Tibial nerve (tissue), 4 donors: ENCODE measurements around the gene PNPLA7. TPM values are rescaled to one million over a fixed set of nuclear protein-coding genes. Genes with fewer than 3 reads are reported as not detected.
"Not testable (repeated sequence)": the region's sequence is repeated elsewhere in the genome, so short reads cannot be mapped to it uniquely, and the experiment has no call there.

Source experiments
- DNase-seq, 2 donors: peaks; one replicate each; pipeline ENCODE4 v3.0.0-alpha.2; 2019; ENCODE audit warnings: low spot score in 2 of 2
- H3K27ac ChIP-seq, 4 donors: fragments of 200-600 bp; sonication (generic) in 3 of 4; one replicate each; pipeline ENCODE4 v1.5.1; 2017 to 2019; ENCODE audit warnings: mild to moderate bottlenecking in 1 of 4
- H3K27me3 ChIP-seq, 2 donors: fragments of 200-600 bp; sonication (generic) in 1 of 2; one replicate each; pipeline versions ENCODE4 v1.5.1 to v1.6.0; 2017 to 2019
- H3K36me3 ChIP-seq, 3 donors: fragments of 200-600 bp; sonication (generic); one replicate each; pipeline ENCODE4 v1.5.1; 2018 to 2019
- H3K4me1 ChIP-seq, 4 donors: fragments of 200-600 bp; sonication (generic) in 3 of 4; one replicate each; pipeline ENCODE4 v1.5.1; 2017 to 2019
- H3K4me3 ChIP-seq, 4 donors: fragments of 200-600 bp; sonication (generic) in 3 of 4; one replicate each; pipeline ENCODE4 v1.5.1; 2017 to 2019; ENCODE audit warnings: mild to moderate bottlenecking in 1 of 4, moderate library complexity in 1 of 4
- H3K9me3 ChIP-seq, 4 donors: fragments of 200-600 bp; sonication (generic) in 3 of 4; one replicate each; pipeline ENCODE4 v1.5.1; 2017 to 2019
- CTCF ChIP-seq, 5 experiments: fragments of 200-600 bp in 3 of 5; fragments of 450-650 bp in 2 of 5; sonication (generic) in 3 of 5; IDR thresholded peaks; one replicate each; pipeline ENCODE4 v1.5.1; 2016 to 2019; ENCODE audit warnings: antibody characterized with exemption in 5 of 5, mild to moderate bottlenecking in 3 of 5, moderate library complexity in 2 of 5
- EP300 ChIP-seq, 2 donors: sonication (generic); formaldehyde crosslinking; IDR thresholded peaks; one replicate each; pipeline ENCODE4 v1.6.1; 2017; ENCODE audit warnings: antibody characterized with exemption in 2 of 2, mild to moderate bottlenecking in 1 of 2
- POLR2A ChIP-seq, 2 donors: fragments of 450-650 bp; IDR thresholded peaks; one replicate each; pipeline ENCODE4 v1.6.1; 2017; ENCODE audit warnings: antibody characterized with exemption in 2 of 2, mild to moderate bottlenecking in 2 of 2, moderate library complexity in 2 of 2
- WGBS, 2 donors: methylation state at CpG; one replicate each; pipeline ENCODE4 v1.1.5; 2018; 5-methylcytosine and 5-hydroxymethylcytosine counted together
- total RNA-seq, 4 donors: library from RNA; depleted of rRNA; stranded (reverse); fragments of >200 nt; gene quantifications; one replicate each; pipeline ENCODE4 v1.1.0, GENCODE V29; 2016

Gene PNPLA7
- total RNA-seq, 4 donors from 2014 or later, result 12.0 to 25.2 (median 18.7) TPM

GRCh38 chr9:137540536-137540935, 9.7 kb downstream of the PNPLA7 start:
- 82 to 86% methylated on average over 15 to 18 of the region's 18 CpGs for WGBS, 2 donors
- DNase-seq, result no peak
- no peak overlapping the region for H3K27ac ChIP-seq
- H3K9me3 ChIP-seq, result no peaks in the 10 kb centered on the region
- H3K4me1 ChIP-seq, result peaks cover 0 to 18% (median 0%) of the 10 kb centered on the region in 4 donors
- H3K4me3 ChIP-seq, result no peak overlapping the region
- H3K27me3 ChIP-seq, result no peaks in the 10 kb centered on the region
- TF ChIP-seq CTCF (IDR thresholded peaks at IDR 0.05), result no peak
- no peak for TF ChIP-seq POLR2A (IDR thresholded peaks at IDR 0.05)
- peaks cover 0 to 74% (median 0%) of the 10 kb centered on the region in 3 donors for H3K36me3 ChIP-seq

DNA sequence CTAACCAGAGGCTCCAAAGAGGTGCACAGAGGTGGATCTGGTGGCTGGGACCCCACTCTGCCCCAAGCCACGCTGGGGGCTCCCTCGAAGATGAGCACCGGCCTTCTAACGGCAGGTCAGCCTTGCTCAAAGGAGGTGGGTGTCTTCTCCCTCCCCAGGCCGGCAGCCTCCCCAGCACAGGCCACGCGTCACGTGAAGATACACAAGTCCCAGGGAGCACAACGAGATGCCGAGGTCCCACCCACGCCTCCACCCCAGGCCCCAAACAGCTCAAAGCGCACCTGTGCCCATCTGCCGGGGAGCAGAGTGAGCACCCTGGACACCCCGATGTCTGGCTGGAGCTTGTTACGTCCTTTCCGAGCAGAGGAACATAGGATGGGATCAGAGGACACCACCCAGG, 12.1 kb downstream of the PNPLA7 start:
- no peak for DNase-seq
- H3K27ac ChIP-seq, result no peak overlapping the region
- no peak overlapping the region for H3K4me3 ChIP-seq
- peaks cover 0 to 11% (median 4%) of the 10 kb centered on the region in 4 donors for H3K4me1 ChIP-seq
- WGBS, 2 donors, result 91 to 95% methylated on average over 15 of the region's 16 CpGs
- TF ChIP-seq EP300 (IDR thresholded peaks at IDR 0.05) (no peak), CTCF (IDR thresholded peaks at IDR 0.05) (no peak), POLR2A (IDR thresholded peaks at IDR 0.05) (no peak)
- H3K36me3 ChIP-seq, result peaks cover 0 to 66% (median 0%) of the 10 kb centered on the region in 3 donors
- no peaks in the 10 kb centered on the region for H3K27me3 ChIP-seq
- H3K9me3 ChIP-seq, result no peaks in the 10 kb centered on the region

DNA sequence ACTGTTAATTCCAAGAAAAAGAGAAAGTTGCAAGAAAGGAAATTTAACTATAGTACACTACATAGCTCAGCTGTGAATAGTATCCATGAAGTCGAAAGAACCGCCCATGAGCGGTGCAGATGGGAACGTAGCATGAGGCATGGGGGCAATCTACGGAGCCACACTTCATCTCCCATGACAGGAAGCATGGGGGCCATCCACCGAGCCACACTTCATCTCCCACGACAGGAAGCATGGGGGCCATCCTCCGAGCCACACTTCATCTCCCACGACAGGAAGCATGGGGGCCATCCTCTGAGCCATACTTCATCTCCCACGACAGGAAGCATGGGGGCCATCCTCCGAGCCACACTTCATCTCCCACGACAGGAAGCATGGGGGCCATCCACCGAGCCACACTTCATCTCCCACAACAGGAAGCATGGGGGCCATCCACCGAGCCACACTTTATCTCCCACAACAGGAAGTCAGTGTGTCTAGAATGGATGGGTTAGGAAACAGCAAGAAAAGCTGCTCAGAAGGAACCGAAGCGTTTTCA, 13.5 kb downstream of the PNPLA7 start:
- H3K4me1 ChIP-seq, result peaks cover 0 to 11% (median 4%) of the 10 kb centered on the region in 4 donors
- not testable (repeated sequence) for H3K9me3 ChIP-seq, H3K27me3 ChIP-seq, DNase-seq, H3K27ac ChIP-seq, H3K4me3 ChIP-seq
- peaks cover 0 to 54% (median 0%) of the 10 kb centered on the region in 3 donors for H3K36me3 ChIP-seq
- 74% methylated on average over 16 of the region's 16 CpGs for WGBS, 2 donors

DNA sequence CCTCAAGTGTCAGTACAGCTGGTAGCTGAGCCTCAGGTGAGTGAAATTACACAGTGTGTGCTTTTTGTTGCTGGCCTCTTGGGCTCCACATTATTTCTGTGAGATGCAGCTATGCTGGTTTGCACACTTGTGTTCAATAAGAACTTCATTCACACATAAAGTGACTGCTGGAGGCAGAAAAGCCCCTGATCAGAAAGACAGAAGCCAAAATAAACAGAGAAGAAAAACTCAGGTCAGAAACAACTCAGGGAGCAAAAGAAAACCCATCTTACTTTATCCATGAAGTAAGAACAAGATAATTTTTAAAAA, 15.1 kb downstream of the PNPLA7 start:
- Histone ChIP-seq H3K27me3 (no peaks in the 10 kb centered on the region), H3K36me3 (peaks cover 0 to 38% (median 0%) of the 10 kb centered on the region in 3 donors), H3K27ac (no peak overlapping the region), H3K4me3 (no peak overlapping the region), H3K4me1 (peaks cover 0 to 11% (median 4%) of the 10 kb centered on the region in 4 donors), H3K9me3 (no peaks in the 10 kb centered on the region)
- no peak for DNase-seq
- TF ChIP-seq POLR2A (IDR thresholded peaks at IDR 0.05), result no peak
- no peak for TF ChIP-seq EP300 (IDR thresholded peaks at IDR 0.05)
- TF ChIP-seq CTCF (IDR thresholded peaks at IDR 0.05), result no peak

DNA sequence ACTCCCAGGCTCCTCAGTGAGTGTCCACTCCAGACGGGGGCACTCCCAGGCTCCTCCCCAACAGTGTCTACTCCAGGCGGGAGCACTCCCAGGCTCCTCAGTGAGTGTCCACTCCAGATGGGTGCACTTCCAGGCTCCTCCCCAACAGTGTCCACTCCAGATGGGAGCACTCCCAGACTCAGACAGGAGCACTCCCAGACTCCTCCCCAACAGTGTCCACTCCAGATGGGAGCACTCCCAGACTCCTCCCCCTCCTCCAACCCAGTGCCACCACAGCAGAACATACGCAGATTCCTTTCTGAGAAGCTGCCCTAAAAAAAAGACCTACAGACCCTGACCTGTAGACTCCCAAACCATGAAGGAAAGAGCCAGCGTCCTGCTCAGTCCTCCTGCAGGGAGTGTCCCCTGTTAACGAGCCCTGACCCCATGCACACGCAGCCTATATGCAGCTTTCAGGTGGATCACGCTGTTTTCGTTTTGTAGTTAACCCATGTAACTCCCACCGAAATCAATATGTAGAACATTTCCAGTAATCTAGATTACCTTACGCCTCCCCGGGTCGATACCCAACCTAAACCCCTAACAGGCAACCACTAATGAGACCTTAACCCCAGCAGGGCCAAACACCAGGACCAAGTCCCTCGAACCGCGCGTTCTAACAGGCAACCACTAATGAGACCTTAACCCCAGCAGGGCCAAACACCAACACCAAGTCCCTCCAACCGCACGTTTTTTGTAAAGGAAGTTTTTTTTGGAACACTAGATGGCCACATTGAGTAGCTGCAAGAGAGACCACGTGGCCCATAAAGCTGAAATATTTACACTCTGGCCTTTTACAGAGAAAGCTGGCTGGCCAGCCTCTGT, 15.7 kb downstream of the PNPLA7 start:
- TF ChIP-seq EP300 (IDR thresholded peaks at IDR 0.05) (no peak), POLR2A (IDR thresholded peaks at IDR 0.05) (no peak), CTCF (IDR thresholded peaks at IDR 0.05) (peak; percentile 49 to 71 (median 63))
- H3K27ac ChIP-seq, result no peak overlapping the region
- no peaks in the 10 kb centered on the region for H3K27me3 ChIP-seq
- 44 to 49% methylated on average over 18 to 19 of the region's 19 CpGs for WGBS, 2 donors
- peaks cover 0 to 11% (median 4%) of the 10 kb centered on the region in 4 donors for H3K4me1 ChIP-seq
- peak in 1 of 2 donors; percentile 32 for DNase-seq
- no peaks in the 10 kb centered on the region for H3K9me3 ChIP-seq
- no peak overlapping the region for H3K4me3 ChIP-seq
- H3K36me3 ChIP-seq, result peaks cover 0 to 32% (median 0%) of the 10 kb centered on the region in 3 donors

GRCh38 chr9:137532891-137533468, 17.2 kb downstream of the PNPLA7 start:
- H3K9me3 ChIP-seq, DNase-seq, H3K27me3 ChIP-seq, H3K4me3 ChIP-seq, H3K27ac ChIP-seq: not testable (repeated sequence)
- peaks cover 0 to 11% (median 4%) of the 10 kb centered on the region in 4 donors for H3K4me1 ChIP-seq
- peaks cover 0 to 18% (median 0%) of the 10 kb centered on the region in 3 donors for H3K36me3 ChIP-seq
- WGBS, 2 donors, result 85 to 87% methylated on average over 8 to 10 of the region's 10 CpGs
